Fibroblast of the conjunctiva (primary cell): ENCODE results near the gene LYZL1.
A peak's percentile ranks its signal among the peaks of the same experiment; 100 is the strongest.
"Not testable (repeated sequence)": the region's sequence is repeated elsewhere in the genome, so short reads cannot be mapped to it uniquely, and the experiment has no call there.

ENCODE experiments used
- DNase-seq: peaks from one replicate; pipeline ENCODE4 v3.0.0-alpha.2; 2010; ENCODE audit warnings: low read depth

LYZL1 gene

GRCh38 chr10:29263506-29263905, 25.4 kb upstream of the LYZL1 start:
- no peak for DNase-seq

GRCh38 chr10:29265210-29265768, 23.6 kb upstream of the LYZL1 start:
- no peak for DNase-seq

DNA sequence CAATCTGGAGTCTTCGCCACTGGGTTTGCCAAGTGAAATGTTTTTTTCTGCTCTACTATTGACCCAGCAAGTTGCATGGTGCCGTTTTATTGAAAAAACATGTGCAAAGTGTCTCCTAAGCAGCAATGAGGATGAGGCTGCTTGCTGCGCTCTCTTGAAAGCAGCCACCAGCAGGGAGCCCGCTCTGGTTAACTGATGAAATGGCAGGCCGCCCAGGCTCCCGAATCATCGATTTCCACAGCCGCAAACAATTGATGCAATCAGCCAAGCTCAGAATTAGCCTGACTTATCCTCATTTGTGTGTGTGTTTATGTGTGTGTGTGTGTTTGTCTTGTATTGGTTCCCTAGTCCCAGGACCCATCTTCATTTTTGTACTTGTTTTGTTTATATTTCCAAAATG, 22.2 kb upstream of the LYZL1 start:
- peak; percentile 43 for DNase-seq

GRCh38 chr10:29268011-29268410, 20.9 kb upstream of the LYZL1 start:
- no peak for DNase-seq

DNA sequence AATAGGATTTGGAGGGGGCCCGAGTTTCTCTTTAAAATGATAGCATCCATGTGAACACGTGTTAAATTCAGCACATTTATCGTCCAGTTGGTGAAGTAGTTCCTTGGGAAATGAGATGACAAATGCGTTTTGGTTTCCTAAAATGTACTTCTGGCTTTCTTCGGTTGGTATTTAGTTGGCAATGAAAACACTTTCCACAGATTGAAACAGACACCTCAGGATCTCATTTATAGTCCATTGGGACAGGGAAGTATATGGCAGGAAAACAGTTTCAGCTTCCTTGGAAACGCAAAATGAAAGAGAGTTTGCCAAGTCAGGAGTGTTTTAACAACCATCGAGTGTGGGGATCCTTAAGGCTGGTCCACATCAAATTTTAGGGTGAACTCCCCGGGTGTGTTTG, 19.4 kb upstream of the LYZL1 start:
- no peak for DNase-seq

DNA sequence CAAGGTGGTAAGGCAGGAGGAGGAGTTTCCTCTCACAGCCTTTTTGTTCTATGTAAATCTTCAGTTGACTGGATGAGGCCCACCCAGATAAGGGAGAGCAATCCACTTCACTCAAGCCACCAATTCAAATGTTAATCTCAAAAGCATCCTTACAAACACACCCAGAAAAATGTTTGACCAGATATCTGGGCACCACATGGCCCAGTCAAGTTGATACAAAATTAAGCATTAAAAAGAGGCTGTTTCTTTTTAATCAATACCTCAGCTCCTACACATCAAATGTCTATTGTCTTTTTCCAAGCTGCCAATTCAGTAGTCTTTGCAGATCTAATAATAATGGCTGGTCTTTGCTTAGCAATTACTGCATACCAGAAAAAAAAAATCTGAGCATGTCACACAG, 18.0 kb upstream of the LYZL1 start:
- DNase-seq: no peak

DNA sequence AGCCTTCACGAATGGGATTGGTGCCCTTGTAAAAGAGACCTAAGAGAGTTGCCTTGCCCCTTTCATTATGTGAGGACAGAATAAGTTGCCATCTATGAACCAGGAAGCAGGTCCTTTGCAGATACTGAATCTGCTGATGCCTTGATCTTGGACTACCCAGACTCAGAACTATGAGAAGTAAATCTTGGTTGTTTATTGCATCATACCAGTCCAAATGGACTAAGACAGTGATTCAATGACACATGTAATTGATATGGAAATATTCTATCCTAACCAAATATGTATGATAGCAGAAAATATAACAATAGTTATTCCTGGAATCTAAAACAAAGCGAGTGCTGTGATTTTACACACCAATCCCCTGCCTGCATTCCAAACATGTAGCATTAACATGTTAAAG, 17.0 kb upstream of the LYZL1 start:
- no peak for DNase-seq

DNA sequence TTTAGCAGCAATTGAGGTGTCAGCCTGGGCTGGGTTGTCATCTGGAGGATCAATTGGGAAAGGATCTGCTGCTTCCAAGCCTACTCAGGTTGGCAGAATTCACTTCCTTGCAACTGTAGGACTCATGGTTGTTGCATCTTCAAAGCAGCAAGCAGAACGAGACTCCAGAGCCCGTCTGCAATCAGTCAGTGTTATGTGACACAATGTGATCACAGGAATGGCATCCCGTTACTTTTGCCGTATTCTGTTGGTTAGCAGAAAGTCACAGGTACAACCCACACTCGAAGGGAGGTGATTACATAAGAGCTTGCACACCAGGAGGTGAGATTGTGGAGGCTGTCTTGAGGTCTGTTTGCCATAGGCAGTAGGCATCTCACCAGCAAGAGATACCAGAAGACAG, 15.4 kb upstream of the LYZL1 start:
- DNase-seq: no peak

- DNase-seq: no peak
Measured at GRCh38 chr10:29276251-29276850, 12.5 kb upstream of the LYZL1 start.

DNA sequence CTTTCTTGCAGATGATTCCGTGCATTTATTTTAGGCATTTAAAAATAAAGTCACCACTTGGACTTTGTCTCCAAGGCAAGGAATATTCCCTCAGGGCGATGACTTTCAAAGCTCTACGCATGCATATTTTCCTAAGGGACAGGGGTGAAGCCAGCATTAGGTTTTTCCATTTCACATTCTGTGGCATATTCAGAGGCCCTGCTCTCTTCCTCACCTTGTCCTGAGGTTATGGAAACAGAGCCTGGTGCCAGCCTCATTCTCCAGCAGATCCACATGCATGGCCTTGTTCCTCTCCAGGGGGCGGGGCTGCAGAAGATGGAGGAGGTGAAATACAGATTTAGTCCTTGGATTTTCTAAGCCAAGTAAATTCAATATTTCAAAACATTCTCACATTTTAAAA, 11.6 kb upstream of the LYZL1 start:
- no peak for DNase-seq

- no peak for DNase-seq
Measured at GRCh38 chr10:29279779-29280487, 8.9 kb upstream of the LYZL1 start.

DNA sequence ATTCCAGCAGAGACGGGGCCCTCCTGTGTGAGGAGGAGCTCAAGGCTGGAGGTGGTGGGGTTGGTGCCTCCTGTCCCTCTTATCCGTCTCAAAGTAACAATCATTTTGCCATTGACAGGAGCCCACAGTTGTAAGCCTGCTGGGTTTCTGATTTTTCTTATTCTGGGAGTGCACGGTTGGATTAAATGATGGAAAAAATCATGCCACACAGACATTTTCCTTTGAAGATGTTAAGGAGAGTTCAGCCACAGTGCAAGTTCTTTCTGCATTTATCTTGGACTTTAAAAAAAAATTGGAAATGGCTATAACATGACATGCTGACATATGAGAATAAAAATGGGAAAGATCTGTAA, 8.4 kb upstream of the LYZL1 start:
- DNase-seq: no peak

GRCh38 chr10:29285624-29286051, 3.2 kb upstream of the LYZL1 start:
- no peak for DNase-seq

- DNase-seq: no peak
Measured at GRCh38 chr10:29287635-29288034, 1.2 kb upstream of the LYZL1 start.

- DNase-seq: not testable (repeated sequence)
Measured at GRCh38 chr10:29291561-29291960, 2.7 kb downstream of the LYZL1 start.

GRCh38 chr10:29292406-29292805, 3.5 kb downstream of the LYZL1 start:
- DNase-seq: not testable (repeated sequence)

GRCh38 chr10:29295813-29296212, 6.9 kb downstream of the LYZL1 start:
- DNase-seq: no peak

DNA sequence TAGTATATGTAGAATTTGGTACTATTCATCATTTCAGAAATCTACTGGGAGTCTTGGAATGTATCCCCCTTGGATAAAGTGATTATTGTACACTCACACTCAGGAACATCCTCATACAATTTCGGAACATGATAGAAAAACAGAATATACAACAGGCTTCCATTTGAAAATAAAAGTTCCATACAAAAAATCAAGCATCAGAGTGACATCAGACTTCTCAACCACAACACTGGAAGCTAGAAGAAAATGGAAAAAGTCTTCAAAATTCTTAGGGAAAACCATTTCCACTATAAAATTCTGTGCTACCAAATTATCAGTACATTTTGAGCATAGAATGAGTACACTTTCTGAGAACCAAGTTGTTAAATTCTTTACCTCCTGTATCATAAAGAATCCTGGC, 8.8 kb downstream of the LYZL1 start:
- no peak for DNase-seq

DNA sequence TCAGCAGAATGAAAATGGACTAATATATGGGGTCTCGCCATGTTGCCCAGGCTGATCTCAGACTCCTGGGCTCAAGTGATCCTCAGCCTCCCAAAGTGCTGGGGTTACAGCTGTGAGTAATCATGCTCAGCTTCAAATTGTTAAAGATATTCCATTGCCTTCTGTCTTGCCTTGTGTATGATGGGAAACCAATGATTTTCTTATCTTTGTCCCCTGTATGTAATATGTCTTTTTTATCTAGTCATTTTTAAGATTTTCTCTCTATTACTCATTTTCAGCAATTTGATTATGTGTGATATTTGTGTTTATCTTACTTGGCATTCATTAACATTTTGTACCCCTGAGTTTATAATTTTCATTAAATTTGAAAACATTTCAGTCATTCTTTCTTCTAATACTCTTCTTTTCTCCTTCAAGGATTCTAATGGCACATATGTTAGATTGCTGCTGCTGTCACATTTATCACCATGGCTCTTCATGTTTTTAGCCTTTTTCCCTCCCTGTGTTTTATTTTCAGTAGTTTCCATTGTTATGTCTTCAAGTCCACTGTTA, 12.6 kb downstream of the LYZL1 start:
- no peak for DNase-seq

DNA sequence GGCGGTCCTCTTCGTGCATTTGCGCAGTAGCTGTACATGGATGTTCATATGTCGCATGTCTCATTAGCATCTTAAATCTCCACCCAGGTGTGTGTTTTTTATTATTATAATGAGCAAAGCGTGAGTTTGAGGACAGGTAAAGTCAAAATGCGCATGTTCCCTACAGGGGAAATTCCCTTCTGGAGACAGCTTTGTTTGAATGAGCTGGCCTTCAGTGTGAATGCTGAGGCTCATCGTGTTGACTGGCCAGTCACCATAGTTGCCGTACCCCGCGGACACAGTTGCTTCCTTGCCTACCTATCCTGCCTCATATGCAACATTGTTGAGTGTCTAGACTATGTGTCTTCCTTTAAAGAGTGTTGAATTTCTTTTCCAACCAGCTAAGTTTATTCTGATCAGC, 13.6 kb downstream of the LYZL1 start:
- no peak for DNase-seq

DNA sequence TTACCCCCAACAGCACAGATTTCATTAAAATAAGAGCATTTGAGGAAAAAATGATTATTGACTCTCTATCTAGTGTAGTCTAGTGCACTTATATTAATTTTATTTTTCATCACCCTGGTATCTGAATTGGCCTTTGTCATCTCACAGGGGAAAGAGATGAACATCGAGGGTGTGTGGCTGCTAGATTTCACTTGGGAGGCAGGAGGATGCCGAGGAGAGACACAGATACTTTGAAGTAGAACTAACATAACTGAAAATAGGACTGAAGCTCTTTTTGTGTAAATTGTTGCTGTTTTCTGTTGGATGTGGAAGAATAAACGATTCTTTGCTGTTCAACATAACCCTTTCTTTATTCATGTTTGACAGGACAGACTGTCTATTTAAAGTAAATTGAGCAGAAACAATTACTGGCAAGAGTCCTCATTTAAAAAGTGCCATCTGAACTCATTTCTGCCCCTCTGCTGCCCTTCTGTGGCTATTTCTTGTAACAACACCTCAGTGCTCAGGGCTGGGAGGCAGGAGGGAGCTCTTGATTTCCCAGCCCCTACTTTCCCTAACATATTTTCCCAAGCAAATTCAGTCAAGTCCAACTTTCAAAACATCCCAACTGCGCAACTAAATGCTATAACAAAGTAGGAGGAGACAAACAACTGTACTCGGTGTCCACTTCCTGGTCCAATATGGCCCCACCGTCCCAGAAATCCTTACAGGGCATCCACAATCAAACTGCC, 15.6 kb downstream of the LYZL1 start:
- peak; percentile 64 for DNase-seq

- DNase-seq: no peak
Measured at GRCh38 chr10:29304995-29305335, 16.1 kb downstream of the LYZL1 start.

GRCh38 chr10:29306688-29307087, 17.8 kb downstream of the LYZL1 start:
- no peak for DNase-seq
